ENCODE results near the gene TOGARAM2. TPM values are rescaled to one million over a fixed set of nuclear protein-coding genes. Genes with fewer than 3 reads are reported as not detected.

Gene TOGARAM2
- total and polyA plus RNA-seq, 2 of the 8 experiments (the other 6 are each of a cell fraction or from before 2014, with no cell fraction given): 0.42 to 1.4 TPM

DNA sequence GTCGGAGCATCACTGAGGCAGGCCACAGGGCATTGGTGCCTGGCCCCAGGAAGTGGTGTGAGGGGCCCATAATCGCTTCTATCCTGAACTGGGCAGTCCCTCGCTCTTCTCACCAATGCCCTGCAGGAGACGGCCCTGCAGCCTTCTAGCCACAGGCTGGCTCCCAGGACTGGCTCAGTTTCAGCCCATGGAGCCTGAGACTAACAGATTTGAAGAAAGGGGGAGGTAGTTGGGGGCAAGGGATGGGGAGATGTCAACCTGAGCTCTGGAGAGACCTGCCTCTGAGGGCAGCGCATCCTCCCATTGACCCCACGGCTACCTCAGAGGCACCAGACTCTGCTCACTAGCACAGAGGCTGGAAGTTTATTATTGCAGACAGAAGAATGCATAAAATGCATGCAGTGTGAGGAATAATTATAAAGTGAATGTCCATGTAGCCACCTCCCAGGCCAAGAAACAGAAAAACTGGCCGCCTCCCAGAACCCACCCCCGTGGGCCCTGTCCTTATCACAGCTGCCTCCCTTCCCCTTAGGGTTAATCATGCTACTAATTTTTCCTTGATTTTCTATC, 1.4 kb downstream of the TOGARAM2 start:
- H3K56ac ChIP-seq (replicated peaks; ENCODE audit: insufficient read length, low read depth, low read length): no peak overlapping the region
- no peak overlapping the region for H2BK120ac ChIP-seq (replicated peaks; ENCODE audit: low read depth, low read length)
- no peak overlapping the region for H3K14ac ChIP-seq (ENCODE audit: insufficient read length)
- no peaks in the 10 kb centered on the region for H3K79me2 ChIP-seq (ENCODE audit: control insufficient read depth in 1 of 2, insufficient read depth in 2 of 2, low read length in 2 of 2)
- H3K4me3 ChIP-seq (ENCODE audit: extremely low read depth in 1 of 4, insufficient read depth in 2 of 4, low read depth in 3 of 4, low read length in 4 of 4): no peak overlapping the region
- no peaks in the 10 kb centered on the region for H4K20me1 ChIP-seq (replicated peaks in 1 of 2; ENCODE audit: control insufficient read depth in 1 of 2, insufficient read depth in 2 of 2, low read length in 2 of 2)
- H4K91ac ChIP-seq (replicated peaks; ENCODE audit: insufficient read length, low read length): no peak overlapping the region
- no peak overlapping the region for H4K8ac ChIP-seq (ENCODE audit: extremely low read depth, insufficient read depth, low read length)
- no peak overlapping the region for H2AK5ac ChIP-seq (ENCODE audit: low read depth, low read length)
- H2BK15ac ChIP-seq (ENCODE audit: low read length): no peak overlapping the region
- no peak overlapping the region for H3K23ac ChIP-seq (ENCODE audit: insufficient read length)
- FAIRE-seq: no peak
- CTCF ChIA-PET (ENCODE audit: partially characterized antibody): no interaction called here
- DNase-seq (ENCODE audit: low read depth in 1 of 2, low spot score in 2 of 2): no peak
- POLR2A ChIA-PET (ENCODE audit: partially characterized antibody): no interaction called here
- no peaks in the 10 kb centered on the region for H3K79me1 ChIP-seq (ENCODE audit: low read depth, low read length)
- H4K5ac ChIP-seq (ENCODE audit: insufficient read length, low read depth, low read length): no peak overlapping the region
- no peak overlapping the region for H2AFZ ChIP-seq (ENCODE audit: low read length)
- no peak overlapping the region for H3K4ac ChIP-seq (replicated peaks; ENCODE audit: insufficient read length, low read depth, low read length)
- H3K9me3 ChIP-seq (ENCODE audit: insufficient read depth in 2 of 2, low read depth in 1 of 2, low read length in 1 of 2): no peaks in the 10 kb centered on the region
- no peak overlapping the region for H2BK5ac ChIP-seq (ENCODE audit: low read depth, low read length)
- H3K36me3 ChIP-seq (ENCODE audit: control insufficient read depth in 2 of 4, insufficient read depth in 4 of 4, low read length in 3 of 4): no peaks in the 10 kb centered on the region
- 93% methylated on average over 6 of the region's 8 CpGs; no CpG with 5 or more reads in 1 of the 2 experiments for WGBS, 2 experiments (ENCODE audit: extremely low coverage in 1 of 2, insufficient coverage in 1 of 2, insufficient read length in 1 of 2, insufficient replicate concordance in 2 of 2, low coverage in 1 of 2, low lambda C conversion rate in 2 of 2, missing lambda C conversion rate in 1 of 2)
- H3K4me2 ChIP-seq (ENCODE audit: insufficient read depth in 1 of 2, low read depth in 2 of 2, low read length in 2 of 2): no peak overlapping the region
- no peak overlapping the region for H2BK20ac ChIP-seq (ENCODE audit: low read length)
- H3K27me3 ChIP-seq (replicated peaks in 1 of 4; ENCODE audit: control insufficient read depth in 3 of 4, extremely low read depth in 1 of 4, insufficient read depth in 3 of 4, low read length in 3 of 4): no peaks in the 10 kb centered on the region
- H3K23me2 ChIP-seq (ENCODE audit: low read depth, low read length): no peaks in the 10 kb centered on the region
- no peak for TF ChIP-seq TBP (IDR thresholded peaks at IDR 0.05; ENCODE audit: low read depth, low read length)
- no peak for TF ChIP-seq CEBPB (IDR thresholded peaks at IDR 0.05; ENCODE audit: low read depth, low read length)
- TF ChIP-seq BCL11A (IDR thresholded peaks at IDR 0.05; ENCODE audit: low read depth in 2 of 2, low read length in 2 of 2): no peak
- no peak for TF ChIP-seq PHF8 (conservative IDR thresholded peaks at IDR 0.05; ENCODE audit: low read depth, low read length)
- no peak for TF ChIP-seq CTBP2 (IDR thresholded peaks at IDR 0.05; ENCODE audit: borderline replicate concordance, insufficient read depth, insufficient read length, low read length)
- TF ChIP-seq POLR2A (IDR thresholded peaks at IDR 0.05; ENCODE audit: control extremely low read depth in 1 of 2, low read depth in 2 of 2, low read length in 2 of 2): no peak
- TF ChIP-seq NANOG (IDR thresholded peaks at IDR 0.05; ENCODE audit: insufficient read depth, low read depth, low read length, poor library complexity, severe bottlenecking): no peak
- TF ChIP-seq TEAD4 (IDR thresholded peaks at IDR 0.05; ENCODE audit: low read depth, low read length): no peak
- TF ChIP-seq FOSL1 (IDR thresholded peaks at IDR 0.05; ENCODE audit: insufficient read depth, low read depth, low read length): no peak
- H2BK12ac ChIP-seq (ENCODE audit: low read depth, low read length): no peak overlapping the region
- peaks cover 0 to 2% (median 0%) of the 10 kb centered on the region in 4 experiments; a peak in 2 of 7 replicates for H3K4me1 ChIP-seq (replicated peaks in 1 of 4; ENCODE audit: control insufficient read depth in 3 of 4, insufficient read depth in 4 of 4, low read length in 3 of 4)
- H3K9ac ChIP-seq (replicated peaks in 1 of 4; ENCODE audit: extremely low read depth in 1 of 4, low read depth in 3 of 4, low read length in 3 of 4): no peak overlapping the region
- no peak overlapping the region for H3K27ac ChIP-seq (ENCODE audit: low read depth, low read length)
- no peak overlapping the region for H3K18ac ChIP-seq (ENCODE audit: extremely low read depth, low read length)

Data from H1 (cell line).